ENCODE data around the gene FAT4. TPM values are rescaled to one million over a fixed set of nuclear protein-coding genes. Genes with fewer than 3 reads are reported as not detected.

Gene FAT4
- total and polyA plus RNA-seq, 2 of the 8 experiments (the other 6 are each of a cell fraction or from before 2014, with no cell fraction given) = 1.3 to 5.3 TPM

GRCh38 chr4:125283707-125284279 lies 31.0 kb upstream of the FAT4 start:
- no peaks in the 10 kb centered on the region for H3K79me1 ChIP-seq (ENCODE audit: low read depth, low read length)
- H2BK12ac ChIP-seq (ENCODE audit: low read depth, low read length) = no peak overlapping the region
- no peaks in the 10 kb centered on the region for H3K23me2 ChIP-seq (ENCODE audit: low read depth, low read length)
- no peak overlapping the region for H3K18ac ChIP-seq (ENCODE audit: extremely low read depth, low read length)
- H3K4ac ChIP-seq (replicated peaks; ENCODE audit: insufficient read length, low read depth, low read length) = no peak overlapping the region
- H3K4me2 ChIP-seq (ENCODE audit: insufficient read depth in 1 of 2, low read depth in 2 of 2, low read length in 2 of 2) = no peak overlapping the region
- no peak overlapping the region for H3K9ac ChIP-seq (replicated peaks in 1 of 4; ENCODE audit: extremely low read depth in 1 of 4, low read depth in 3 of 4, low read length in 3 of 4)
- H2BK20ac ChIP-seq (ENCODE audit: low read length) = no peak overlapping the region
- no peaks in the 10 kb centered on the region for H4K20me1 ChIP-seq (replicated peaks in 1 of 2; ENCODE audit: control insufficient read depth in 1 of 2, insufficient read depth in 2 of 2, low read length in 2 of 2)
- TF ChIP-seq RAD21 (IDR thresholded peaks at IDR 0.05 in 1 of 2, conservative IDR thresholded peaks at IDR 0.05 in 1 of 2; ENCODE audit: low read depth in 2 of 2, low read length in 2 of 2) = peak; percentile 61 to 78
- TF ChIP-seq CHD1 (IDR thresholded peaks at IDR 0.05; ENCODE audit: low read depth, low read length) = no peak
- peak in 2 of 3 experiments; percentile 4 to 20; a peak in 2 of 4 replicates for TF ChIP-seq CTCF (IDR thresholded peaks at IDR 0.05; ENCODE audit: control extremely low read depth in 1 of 3, insufficient read depth in 1 of 3, low read depth in 1 of 3, low read length in 3 of 3)
- no peak for TF ChIP-seq USF2 (IDR thresholded peaks at IDR 0.05; ENCODE audit: low read length)
- no peak for TF ChIP-seq HDAC2 (IDR thresholded peaks at IDR 0.05; ENCODE audit: borderline replicate concordance in 1 of 2, low read depth in 2 of 2, low read length in 2 of 2)
- H4K8ac ChIP-seq (ENCODE audit: extremely low read depth, insufficient read depth, low read length) = no peak overlapping the region
- ChIA-PET POLR2A (ENCODE audit: partially characterized antibody) (no interaction called here), CTCF (ENCODE audit: partially characterized antibody) (interaction anchor here (0.7 to 2.9 kb wide), 29 partner anchors 16 to 955 kb away, joined by 3 to 24 read pairs (median 3); no protein-coding TSS in a partner anchor)
- FAIRE-seq (peak; percentile 69), DNase-seq (ENCODE audit: low read depth in 1 of 2, low spot score in 2 of 2) (no peak)
- no peak overlapping the region for H4K91ac ChIP-seq (replicated peaks; ENCODE audit: insufficient read length, low read length)
- H2BK120ac ChIP-seq (replicated peaks; ENCODE audit: low read depth, low read length) = no peak overlapping the region
- no peak overlapping the region for H3K14ac ChIP-seq (ENCODE audit: insufficient read length)
- H3K9me3 ChIP-seq (ENCODE audit: insufficient read depth in 2 of 2, low read depth in 1 of 2, low read length in 1 of 2) = peaks cover 0 to 8% of the 10 kb centered on the region in 2 experiments; a peak in 1 of 4 replicates
- no peak overlapping the region for H3K27ac ChIP-seq (ENCODE audit: low read depth, low read length)
- H3K23ac ChIP-seq (ENCODE audit: insufficient read length) = no peak overlapping the region
- no peak overlapping the region for H3K56ac ChIP-seq (replicated peaks; ENCODE audit: insufficient read length, low read depth, low read length)
- 8% methylated on average over 4 of the region's 4 CpGs; no CpG with 5 or more reads in 1 of the 2 experiments for WGBS, 2 experiments (ENCODE audit: extremely low coverage in 1 of 2, insufficient coverage in 1 of 2, insufficient read length in 1 of 2, insufficient replicate concordance in 2 of 2, low coverage in 1 of 2, low lambda C conversion rate in 2 of 2, missing lambda C conversion rate in 1 of 2)
- H3K36me3 ChIP-seq (ENCODE audit: control insufficient read depth in 2 of 4, insufficient read depth in 4 of 4, low read length in 3 of 4) = no peaks in the 10 kb centered on the region
- H2BK15ac ChIP-seq (ENCODE audit: low read length) = no peak overlapping the region
- no peak overlapping the region for H3K4me3 ChIP-seq (ENCODE audit: extremely low read depth in 1 of 4, insufficient read depth in 2 of 4, low read depth in 3 of 4, low read length in 4 of 4)
- no peaks in the 10 kb centered on the region for H3K27me3 ChIP-seq (replicated peaks in 1 of 4; ENCODE audit: control insufficient read depth in 3 of 4, extremely low read depth in 1 of 4, insufficient read depth in 3 of 4, low read length in 3 of 4)
- H2BK5ac ChIP-seq (ENCODE audit: low read depth, low read length) = no peak overlapping the region
- no peaks in the 10 kb centered on the region for H3K79me2 ChIP-seq (ENCODE audit: control insufficient read depth in 1 of 2, insufficient read depth in 2 of 2, low read length in 2 of 2)
- H4K5ac ChIP-seq (ENCODE audit: insufficient read length, low read depth, low read length) = no peak overlapping the region
- H2AFZ ChIP-seq (ENCODE audit: low read length) = no peak overlapping the region
- no peaks in the 10 kb centered on the region for H3K4me1 ChIP-seq (replicated peaks in 1 of 4; ENCODE audit: control insufficient read depth in 3 of 4, insufficient read depth in 4 of 4, low read length in 3 of 4)
- no peak overlapping the region for H2AK5ac ChIP-seq (ENCODE audit: low read depth, low read length)
